Liver (tissue), 3 donors: ENCODE data around the gene RGS7.

Source experiments
- CTCF ChIP-seq: fragments of 150-350 bp; IDR thresholded peaks from 2 replicates; pipeline ENCODE4 v1.5.1; 2017; ENCODE audit warnings: improper control_type of control experiment, low read depth, low read length; ENCODE audit not compliant: missing input control
- HNF4A ChIP-seq, 2 donors: conservative IDR thresholded peaks; 2 replicates each; pipeline ENCODE4 v1.6.1; 2016; ENCODE audit warnings: antibody characterized with exemption in 2 of 2, mild to moderate bottlenecking in 2 of 2
- donor health status: healthy.
- donor health status: healthy.

- no peak for TF ChIP-seq CTCF
- TF ChIP-seq HNF4A (conservative IDR thresholded peaks at IDR 0.05) = no peak
These were observed 32.4 kb upstream of the RGS7 start for GRCh38 chr1:241389400-241389799.
